SIG-M5 treated with dmso at 0.1 percent for 504 hours (cell line): ENCODE results near the gene NAT10.

ENCODE experiments used
- DNase-seq: peaks from one replicate; lab custom pipeline; 2025; ENCODE audit not compliant: unreplicated experiment; lab: John Stamatoyannopoulos, UW

NAT10 gene

GRCh38 chr11:34105957-34106504 lies 602 bp downstream of the NAT10 start:
- no peak for DNase-seq

GRCh38 chr11:34111722-34112270 lies 6.4 kb downstream of the NAT10 start:
- DNase-seq: no peak

GRCh38 chr11:34114014-34114413 lies 8.6 kb downstream of the NAT10 start:
- no peak for DNase-seq

- no peak for DNase-seq
Measured at GRCh38 chr11:34114471-34114870, 9.0 kb downstream of the NAT10 start.

GRCh38 chr11:34120651-34121050 lies 15.2 kb downstream of the NAT10 start:
- no peak for DNase-seq

GRCh38 chr11:34124885-34125668 lies 19.6 kb downstream of the NAT10 start:
- DNase-seq: no peak

GRCh38 chr11:34126959-34127848 lies 21.8 kb downstream of the NAT10 start:
- no peak for DNase-seq

GRCh38 chr11:34128824-34129223 lies 23.4 kb downstream of the NAT10 start:
- no peak for DNase-seq

- DNase-seq: no peak
Measured at GRCh38 chr11:34132261-34132965, 27.0 kb downstream of the NAT10 start.

GRCh38 chr11:34134765-34135164 lies 29.3 kb downstream of the NAT10 start:
- no peak for DNase-seq

GRCh38 chr11:34135439-34135838 lies 30.0 kb downstream of the NAT10 start:
- no peak for DNase-seq

- no peak for DNase-seq
Measured at GRCh38 chr11:34136420-34136819, 31.0 kb downstream of the NAT10 start.

- DNase-seq: no peak
Measured at GRCh38 chr11:34139346-34139745, 33.9 kb downstream of the NAT10 start.

- DNase-seq: no peak
Measured at GRCh38 chr11:34140149-34140548, 34.7 kb downstream of the NAT10 start.

- no peak for DNase-seq
Measured at GRCh38 chr11:34143048-34143447, 37.6 kb downstream of the NAT10 start.

GRCh38 chr11:34145073-34145472 lies 39.6 kb downstream of the NAT10 start:
- DNase-seq: no peak

GRCh38 chr11:34145847-34146381 lies 40.5 kb downstream of the NAT10 start:
- DNase-seq: no peak

- no peak for DNase-seq
Measured at GRCh38 chr11:34146411-34146810, 41.0 kb downstream of the NAT10 start.

GRCh38 chr11:34146866-34147265 lies 41.4 kb downstream of the NAT10 start:
- DNase-seq: no peak

- no peak for DNase-seq
Measured at GRCh38 chr11:34147581-34147980, 42.2 kb downstream of the NAT10 start.
